Testis (tissue), 3 donors: ENCODE results near the gene TTC39B. TPM values are rescaled to one million over a fixed set of nuclear protein-coding genes. Genes with fewer than 3 reads are reported as not detected.

Experiments used
- DNase-seq: peaks from one replicate; pipeline ENCODE4 v3.0.0-alpha.2; 2019
- H3K27ac ChIP-seq, 2 donors: fragments of 200-600 bp; sonication (generic); one replicate each; pipeline ENCODE4 v1.5.1; 2019
- H3K27me3 ChIP-seq: fragments of 200-600 bp; sonication (generic); one replicate; pipeline ENCODE4 v1.5.1; 2019
- H3K36me3 ChIP-seq: fragments of 200-600 bp; sonication (generic); one replicate; pipeline ENCODE4 v1.5.1; 2017; ENCODE audit warnings: low read depth; ENCODE audit errors: missing control alignments
- H3K4me1 ChIP-seq: fragments of 200-600 bp; sonication (generic); one replicate; pipeline ENCODE4 v1.5.1; 2019
- H3K4me3 ChIP-seq, 2 donors: fragments of 200-600 bp; sonication (generic); one replicate each; pipeline ENCODE4 v1.5.1; 2017 to 2019
- H3K9me3 ChIP-seq: fragments of 200-600 bp; sonication (generic); one replicate; pipeline ENCODE4 v1.5.1; 2017
- POLR2A ChIP-seq: fragments of 450-650 bp; IDR thresholded peaks from one replicate; pipeline ENCODE4 v1.6.1; 2017; ENCODE audit warnings: antibody characterized with exemption, mild to moderate bottlenecking, moderate library complexity
- WGBS, 2 donors: methylation state at CpG; one replicate each; pipeline ENCODE4 v1.1.5; 2018; 5-methylcytosine and 5-hydroxymethylcytosine counted together
- intact Hi-C: fragments of 100-400 bp; cut with DNase I; formaldehyde crosslinking; loops from one replicate; pipeline ENCODE4 v1.15.1; 2023; ENCODE audit warnings: low total_unique reads
- polyA plus RNA-seq: library from polyadenylated mRNA; stranded (reverse); fragments of 350-450 nt; fragmentation: Illumina TruSeq; extraction: RNeasy Lipid Tissue Mini Kit (QIAGEN cat#74804); gene quantifications from one replicate; pipeline ENCODE4 v1.2.3, GENCODE V29; 2014; ENCODE audit warnings: low read depth, low replicate concordance; ENCODE audit not compliant: insufficient read depth
- total RNA-seq, 2 donors: library from RNA; depleted of rRNA; stranded (reverse); fragments of >200 nt; gene quantifications; one replicate each; pipeline ENCODE4 v1.2.3, GENCODE V29; 2016
- TF ChIP-seq, protein P1 (sequence below), 3 experiments: fragments of 450-650 bp in 2 of 3; fragments of 200-600 bp in 1 of 3; sonication (generic) in 1 of 3; IDR thresholded peaks; one replicate each; pipeline ENCODE4 v1.5.1; 2016 to 2019; ENCODE audit warnings: antibody characterized with exemption in 3 of 3, mild to moderate bottlenecking in 2 of 3, moderate library complexity in 1 of 3

The TTC39B gene
- total and polyA plus RNA-seq, 3 donors from 2014 or later, result 5.7 to 8.9 (median 8.5) TPM

DNA sequence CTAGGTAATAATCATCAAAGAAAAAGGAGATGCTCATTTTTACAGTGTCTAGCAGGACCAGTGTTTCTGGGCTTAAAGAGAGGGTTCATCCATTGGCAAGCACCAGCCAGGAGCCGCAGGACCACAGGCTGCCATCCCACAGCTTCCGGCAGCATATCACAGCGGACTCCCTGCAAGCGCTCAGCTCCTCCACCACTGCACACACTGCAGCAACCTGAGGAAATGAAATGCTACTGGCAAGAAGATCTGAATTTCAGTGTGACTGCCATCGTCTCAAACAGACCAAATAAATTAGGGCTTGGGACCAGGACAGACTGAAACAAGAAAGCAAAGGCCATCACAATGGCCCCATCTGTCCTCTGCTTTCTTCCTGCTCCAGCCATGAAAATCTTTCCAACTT lies 114.2 kb downstream of the TTC39B start:
- Histone ChIP-seq H3K36me3 (no peaks in the 10 kb centered on the region), H3K4me3 (no peak overlapping the region), H3K27me3 (no peaks in the 10 kb centered on the region), H3K9me3 (no peaks in the 10 kb centered on the region), H3K27ac (no peak overlapping the region), H3K4me1 (no peaks in the 10 kb centered on the region)
- TF ChIP-seq, protein P1, sequence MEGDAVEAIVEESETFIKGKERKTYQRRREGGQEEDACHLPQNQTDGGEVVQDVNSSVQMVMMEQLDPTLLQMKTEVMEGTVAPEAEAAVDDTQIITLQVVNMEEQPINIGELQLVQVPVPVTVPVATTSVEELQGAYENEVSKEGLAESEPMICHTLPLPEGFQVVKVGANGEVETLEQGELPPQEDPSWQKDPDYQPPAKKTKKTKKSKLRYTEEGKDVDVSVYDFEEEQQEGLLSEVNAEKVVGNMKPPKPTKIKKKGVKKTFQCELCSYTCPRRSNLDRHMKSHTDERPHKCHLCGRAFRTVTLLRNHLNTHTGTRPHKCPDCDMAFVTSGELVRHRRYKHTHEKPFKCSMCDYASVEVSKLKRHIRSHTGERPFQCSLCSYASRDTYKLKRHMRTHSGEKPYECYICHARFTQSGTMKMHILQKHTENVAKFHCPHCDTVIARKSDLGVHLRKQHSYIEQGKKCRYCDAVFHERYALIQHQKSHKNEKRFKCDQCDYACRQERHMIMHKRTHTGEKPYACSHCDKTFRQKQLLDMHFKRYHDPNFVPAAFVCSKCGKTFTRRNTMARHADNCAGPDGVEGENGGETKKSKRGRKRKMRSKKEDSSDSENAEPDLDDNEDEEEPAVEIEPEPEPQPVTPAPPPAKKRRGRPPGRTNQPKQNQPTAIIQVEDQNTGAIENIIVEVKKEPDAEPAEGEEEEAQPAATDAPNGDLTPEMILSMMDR (IDR thresholded peaks at IDR 0.05), result no peak
- no peak for TF ChIP-seq POLR2A
- intact Hi-C loops, result no loop called here
- WGBS, 2 donors, result 90 to 94% methylated on average over 5 of the region's 5 CpGs
- no peak for DNase-seq

DNA sequence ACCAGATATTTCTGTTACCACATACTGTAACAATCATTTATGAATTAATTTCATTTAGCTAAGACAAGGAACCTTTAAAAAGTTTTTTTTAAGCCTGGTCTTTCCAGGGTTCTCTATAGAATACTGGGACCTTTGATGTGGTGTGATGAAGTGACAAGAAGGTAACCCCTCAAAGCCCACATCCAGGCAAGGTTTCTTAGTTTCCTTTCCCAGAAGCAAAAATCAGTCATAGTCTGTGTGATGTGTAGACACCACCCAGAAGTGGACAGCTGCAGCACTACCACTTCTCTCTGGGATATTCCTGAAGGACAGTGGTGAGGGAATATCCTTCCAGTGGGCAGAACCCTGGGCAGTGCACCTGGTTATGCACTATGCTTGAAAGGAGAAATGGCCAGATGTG lies 115.6 kb downstream of the TTC39B start:
- no peaks in the 10 kb centered on the region for H3K9me3 ChIP-seq
- TF ChIP-seq, protein P1 (IDR thresholded peaks at IDR 0.05), result no peak
- no peak for TF ChIP-seq POLR2A
- H3K36me3 ChIP-seq, result no peaks in the 10 kb centered on the region
- no peaks in the 10 kb centered on the region for H3K27me3 ChIP-seq
- no peak overlapping the region for H3K27ac ChIP-seq
- DNase-seq, result no peak
- intact Hi-C loops, result no loop called here
- no peak overlapping the region for H3K4me3 ChIP-seq
- no peaks in the 10 kb centered on the region for H3K4me1 ChIP-seq

DNA sequence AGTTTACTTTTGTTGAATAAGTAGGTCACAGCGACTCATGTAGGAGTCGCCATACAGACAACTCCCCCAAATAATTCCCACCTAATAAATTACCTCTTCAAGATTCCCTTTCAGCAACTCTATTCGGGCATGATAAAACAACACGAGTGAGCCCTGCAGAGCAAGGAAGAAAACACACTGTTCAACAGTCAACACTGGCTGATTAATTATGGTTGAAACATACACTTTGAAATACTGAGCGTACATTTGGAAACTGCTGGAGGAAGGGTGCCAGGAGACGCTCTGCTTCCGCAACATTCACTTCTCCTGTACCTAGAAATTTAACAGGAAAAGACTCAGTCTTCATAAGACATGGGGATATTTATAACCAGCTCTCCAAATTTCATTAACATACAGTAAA lies 117.5 kb downstream of the TTC39B start:
- DNase-seq, result no peak
- no peak for TF ChIP-seq POLR2A
- TF ChIP-seq, protein P1 (IDR thresholded peaks at IDR 0.05), result no peak
- H3K27ac ChIP-seq, result no peak overlapping the region
- intact Hi-C loops, result no loop called here
- no peaks in the 10 kb centered on the region for H3K4me1 ChIP-seq
- no peaks in the 10 kb centered on the region for H3K9me3 ChIP-seq
- no peaks in the 10 kb centered on the region for H3K36me3 ChIP-seq
- H3K27me3 ChIP-seq, result no peaks in the 10 kb centered on the region
- 73 to 77% methylated on average over 7 of the region's 7 CpGs for WGBS, 2 donors
- no peak overlapping the region for H3K4me3 ChIP-seq

DNA sequence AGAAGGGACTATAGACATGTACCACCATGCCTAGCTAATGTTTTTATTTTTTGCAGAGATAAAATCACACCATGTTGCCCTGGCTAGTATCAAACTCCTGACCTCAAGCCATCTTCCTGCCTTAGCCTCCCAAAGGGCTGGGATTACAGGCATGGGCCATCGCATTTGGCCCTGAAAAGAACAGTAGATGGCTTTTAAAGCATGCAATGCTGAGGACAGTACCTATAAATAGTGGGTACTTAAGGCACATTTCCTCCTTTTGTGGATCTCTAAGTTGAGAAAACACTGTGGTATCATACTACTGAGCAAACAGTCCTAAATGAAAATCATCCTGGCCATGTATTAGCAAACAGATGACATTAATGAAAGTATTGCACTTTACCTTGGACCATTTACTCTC lies 119.4 kb downstream of the TTC39B start:
- Histone ChIP-seq H3K9me3 (no peaks in the 10 kb centered on the region), H3K27ac (no peak overlapping the region), H3K4me3 (no peak overlapping the region), H3K27me3 (no peaks in the 10 kb centered on the region), H3K36me3 (no peaks in the 10 kb centered on the region), H3K4me1 (no peaks in the 10 kb centered on the region)
- TF ChIP-seq POLR2A, result no peak
- TF ChIP-seq, protein P1 (IDR thresholded peaks at IDR 0.05), result no peak
- WGBS, 2 donors, result 94 to 100% methylated on average over 1 of the region's 1 CpG
- DNase-seq, result no peak
- intact Hi-C loops, result no loop called here

DNA sequence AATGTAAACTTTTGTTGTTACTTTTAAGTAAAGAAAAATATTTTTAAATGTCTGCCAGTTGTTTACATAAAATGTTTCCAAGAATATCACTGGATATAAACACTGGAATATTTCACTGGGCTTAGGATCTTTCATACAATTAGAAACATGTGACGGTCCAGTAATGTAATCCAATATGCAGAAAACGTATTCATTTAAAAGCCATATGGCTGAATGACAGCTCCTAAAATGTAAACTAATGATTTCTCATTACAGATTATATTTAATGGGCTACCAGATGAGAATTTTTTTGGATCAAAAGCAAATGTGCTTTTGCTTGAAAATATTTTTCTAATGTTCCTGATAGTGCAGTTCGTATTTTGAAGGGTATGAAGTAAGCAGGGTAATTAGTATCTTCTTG lies 124.3 kb downstream of the TTC39B start:
- no peaks in the 10 kb centered on the region for H3K27me3 ChIP-seq
- H3K4me3 ChIP-seq, result no peak overlapping the region
- no peaks in the 10 kb centered on the region for H3K9me3 ChIP-seq
- WGBS, 2 donors, result 72 to 82% methylated on average over 3 of the region's 3 CpGs
- H3K36me3 ChIP-seq, result no peaks in the 10 kb centered on the region
- H3K27ac ChIP-seq, result no peak overlapping the region
- intact Hi-C loops, result no loop called here
- H3K4me1 ChIP-seq, result no peaks in the 10 kb centered on the region
- no peak for DNase-seq
- TF ChIP-seq POLR2A, result no peak
- TF ChIP-seq, protein P1 (IDR thresholded peaks at IDR 0.05), result no peak
